WI38 (cell line): ENCODE measurements around the gene MAP1LC3B.

Experiments used
- H3K4me3 ChIP-seq: 2 replicates; pipeline ENCODE4 v1.5.1; 2011; ENCODE audit warnings: low read depth, mild to moderate bottlenecking, control low read depth, low read length
- CTCF ChIP-seq: IDR thresholded peaks from 2 replicates; pipeline ENCODE4 v1.5.1; 2012; ENCODE audit warnings: low read depth, mild to moderate bottlenecking, control low read depth, low read length

The MAP1LC3B gene

GRCh38 chr16:87437327-87437726, 45.2 kb downstream of the MAP1LC3B start:
- no peak for TF ChIP-seq CTCF

GRCh38 chr16:87437911-87438610, 45.9 kb downstream of the MAP1LC3B start:
- no peak for TF ChIP-seq CTCF
- no peak overlapping the region for H3K4me3 ChIP-seq

More at GRCh38 chr16:87437327-87437726, 45.2 kb downstream of the MAP1LC3B start:
- no peak overlapping the region for H3K4me3 ChIP-seq

- no peak for TF ChIP-seq CTCF
- H3K4me3 ChIP-seq: no peak overlapping the region
Observed at GRCh38 chr16:87438611-87438985, 46.5 kb downstream of the MAP1LC3B start.

- H3K4me3 ChIP-seq: no peak overlapping the region
- no peak for TF ChIP-seq CTCF
Observed at GRCh38 chr16:87439926-87440325, 47.8 kb downstream of the MAP1LC3B start.

- no peak overlapping the region for H3K4me3 ChIP-seq
- TF ChIP-seq CTCF: no peak
Observed at GRCh38 chr16:87441886-87442580, 49.9 kb downstream of the MAP1LC3B start.

- no peak for TF ChIP-seq CTCF
- no peak overlapping the region for H3K4me3 ChIP-seq
Observed at GRCh38 chr16:87442581-87442966, 50.4 kb downstream of the MAP1LC3B start.

- TF ChIP-seq CTCF: no peak
Observed at GRCh38 chr16:87443016-87443415, 50.9 kb downstream of the MAP1LC3B start.

More at GRCh38 chr16:87443016-87443415, 50.9 kb downstream of the MAP1LC3B start:
- no peak overlapping the region for H3K4me3 ChIP-seq
